Measurements from ENCODE around the gene CEMIP2. TPM values are rescaled to one million over a fixed set of nuclear protein-coding genes. Genes with fewer than 3 reads are reported as not detected.

Gene CEMIP2
- total and polyA plus RNA-seq, 2 of the 13 experiments (the other 11 are each of a cell fraction or from before 2014, with no cell fraction given) = 94.3 to 128 TPM

DNA sequence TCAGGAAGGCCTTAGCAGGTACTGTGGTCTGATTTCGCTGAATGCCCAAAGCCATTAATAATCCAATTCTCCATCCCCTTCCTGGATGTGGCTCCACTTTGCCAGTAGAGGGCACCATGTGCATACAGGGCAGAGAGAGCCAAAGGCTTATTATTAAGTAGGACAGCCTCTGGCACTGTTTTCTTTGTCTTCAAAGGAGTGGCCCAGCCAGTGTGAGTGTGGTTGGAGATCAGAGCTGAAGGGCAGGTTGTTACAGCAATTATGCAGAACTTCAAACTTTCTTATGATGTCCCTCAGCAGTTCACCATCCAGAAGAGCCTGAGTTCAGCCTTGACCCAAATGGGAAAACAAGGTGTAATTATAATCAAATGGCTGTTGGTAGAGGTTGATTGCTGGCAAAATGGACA lies 38.6 kb upstream of the CEMIP2 start (continued):
- TF ChIP-seq SCMH1 (CRISPR knock-in tag; IDR thresholded peaks at IDR 0.05; ENCODE audit: borderline replicate concordance) = no peak
- TF ChIP-seq SNAI1 (CRISPR knock-in tag; IDR thresholded peaks at IDR 0.05; ENCODE audit: borderline replicate concordance) = no peak
- TF ChIP-seq PCBP2 (optimal IDR thresholded peaks at IDR 0.05; ENCODE audit: low read depth, low read length, poor library complexity, severe bottlenecking) = no peak
- TF ChIP-seq, protein P1, sequence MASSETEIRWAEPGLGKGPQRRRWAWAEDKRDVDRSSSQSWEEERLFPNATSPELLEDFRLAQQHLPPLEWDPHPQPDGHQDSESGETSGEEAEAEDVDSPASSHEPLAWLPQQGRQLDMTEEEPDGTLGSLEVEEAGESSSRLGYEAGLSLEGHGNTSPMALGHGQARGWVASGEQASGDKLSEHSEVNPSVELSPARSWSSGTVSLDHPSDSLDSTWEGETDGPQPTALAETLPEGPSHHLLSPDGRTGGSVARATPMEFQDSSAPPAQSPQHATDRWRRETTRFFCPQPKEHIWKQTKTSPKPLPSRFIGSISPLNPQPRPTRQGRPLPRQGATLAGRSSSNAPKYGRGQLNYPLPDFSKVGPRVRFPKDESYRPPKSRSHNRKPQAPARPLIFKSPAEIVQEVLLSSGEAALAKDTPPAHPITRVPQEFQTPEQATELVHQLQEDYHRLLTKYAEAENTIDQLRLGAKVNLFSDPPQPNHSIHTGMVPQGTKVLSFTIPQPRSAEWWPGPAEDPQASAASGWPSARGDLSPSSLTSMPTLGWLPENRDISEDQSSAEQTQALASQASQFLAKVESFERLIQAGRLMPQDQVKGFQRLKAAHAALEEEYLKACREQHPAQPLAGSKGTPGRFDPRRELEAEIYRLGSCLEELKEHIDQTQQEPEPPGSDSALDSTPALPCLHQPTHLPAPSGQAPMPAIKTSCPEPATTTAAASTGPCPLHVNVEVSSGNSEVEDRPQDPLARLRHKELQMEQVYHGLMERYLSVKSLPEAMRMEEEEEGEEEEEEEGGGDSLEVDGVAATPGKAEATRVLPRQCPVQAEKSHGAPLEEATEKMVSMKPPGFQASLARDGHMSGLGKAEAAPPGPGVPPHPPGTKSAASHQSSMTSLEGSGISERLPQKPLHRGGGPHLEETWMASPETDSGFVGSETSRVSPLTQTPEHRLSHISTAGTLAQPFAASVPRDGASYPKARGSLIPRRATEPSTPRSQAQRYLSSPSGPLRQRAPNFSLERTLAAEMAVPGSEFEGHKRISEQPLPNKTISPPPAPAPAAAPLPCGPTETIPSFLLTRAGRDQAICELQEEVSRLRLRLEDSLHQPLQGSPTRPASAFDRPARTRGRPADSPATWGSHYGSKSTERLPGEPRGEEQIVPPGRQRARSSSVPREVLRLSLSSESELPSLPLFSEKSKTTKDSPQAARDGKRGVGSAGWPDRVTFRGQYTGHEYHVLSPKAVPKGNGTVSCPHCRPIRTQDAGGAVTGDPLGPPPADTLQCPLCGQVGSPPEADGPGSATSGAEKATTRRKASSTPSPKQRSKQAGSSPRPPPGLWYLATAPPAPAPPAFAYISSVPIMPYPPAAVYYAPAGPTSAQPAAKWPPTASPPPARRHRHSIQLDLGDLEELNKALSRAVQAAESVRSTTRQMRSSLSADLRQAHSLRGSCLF (CRISPR knock-in tag; IDR thresholded peaks at IDR 0.05; ENCODE audit: borderline replicate concordance) = no peak
- TF ChIP-seq CCDC6 (CRISPR knock-in tag; IDR thresholded peaks at IDR 0.05) = no peak
- TF ChIP-seq, protein P2, sequence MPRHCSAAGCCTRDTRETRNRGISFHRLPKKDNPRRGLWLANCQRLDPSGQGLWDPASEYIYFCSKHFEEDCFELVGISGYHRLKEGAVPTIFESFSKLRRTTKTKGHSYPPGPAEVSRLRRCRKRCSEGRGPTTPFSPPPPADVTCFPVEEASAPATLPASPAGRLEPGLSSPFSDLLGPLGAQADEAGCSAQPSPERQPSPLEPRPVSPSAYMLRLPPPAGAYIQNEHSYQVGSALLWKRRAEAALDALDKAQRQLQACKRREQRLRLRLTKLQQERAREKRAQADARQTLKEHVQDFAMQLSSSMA (CRISPR knock-in tag; IDR thresholded peaks at IDR 0.05) = no peak
- no peak for TF ChIP-seq POLR2A (IDR thresholded peaks at IDR 0.05; ENCODE audit: insufficient read depth in 1 of 2, low read depth in 2 of 2, low read length in 2 of 2)
- TF ChIP-seq RAD21 (CRISPR knock-in tag; IDR thresholded peaks at IDR 0.05) = peak; percentile 51; the same call in 1 of the 2 replicates
- TF ChIP-seq, protein P3, sequence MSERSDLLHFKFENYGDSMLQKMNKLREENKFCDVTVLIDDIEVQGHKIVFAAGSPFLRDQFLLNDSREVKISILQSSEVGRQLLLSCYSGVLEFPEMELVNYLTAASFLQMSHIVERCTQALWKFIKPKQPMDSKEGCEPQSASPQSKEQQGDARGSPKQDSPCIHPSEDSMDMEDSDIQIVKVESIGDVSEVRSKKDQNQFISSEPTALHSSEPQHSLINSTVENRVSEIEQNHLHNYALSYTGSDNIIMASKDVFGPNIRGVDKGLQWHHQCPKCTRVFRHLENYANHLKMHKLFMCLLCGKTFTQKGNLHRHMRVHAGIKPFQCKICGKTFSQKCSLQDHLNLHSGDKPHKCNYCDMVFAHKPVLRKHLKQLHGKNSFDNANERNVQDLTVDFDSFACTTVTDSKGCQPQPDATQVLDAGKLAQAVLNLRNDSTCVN (CRISPR knock-in tag; IDR thresholded peaks at IDR 0.05; ENCODE audit: borderline replicate concordance) = no peak
- TF ChIP-seq MBNL3 (CRISPR knock-in tag; conservative IDR thresholded peaks at IDR 0.05) = no peak
- TF ChIP-seq, protein P4, sequence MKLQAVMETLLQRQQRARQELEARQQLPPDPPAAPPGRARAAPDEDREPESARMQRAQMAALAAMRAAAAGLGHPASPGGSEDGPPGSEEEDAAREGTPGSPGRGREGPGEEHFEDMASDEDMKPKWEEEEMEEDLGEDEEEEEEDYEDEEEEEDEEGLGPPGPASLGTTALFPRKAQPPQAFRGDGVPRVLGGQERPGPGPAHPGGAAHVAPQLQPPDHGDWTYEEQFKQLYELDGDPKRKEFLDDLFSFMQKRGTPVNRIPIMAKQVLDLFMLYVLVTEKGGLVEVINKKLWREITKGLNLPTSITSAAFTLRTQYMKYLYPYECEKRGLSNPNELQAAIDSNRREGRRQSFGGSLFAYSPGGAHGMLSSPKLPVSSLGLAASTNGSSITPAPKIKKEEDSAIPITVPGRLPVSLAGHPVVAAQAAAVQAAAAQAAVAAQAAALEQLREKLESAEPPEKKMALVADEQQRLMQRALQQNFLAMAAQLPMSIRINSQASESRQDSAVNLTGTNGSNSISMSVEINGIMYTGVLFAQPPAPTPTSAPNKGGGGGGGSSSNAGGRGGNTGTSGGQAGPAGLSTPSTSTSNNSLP (IDR thresholded peaks at IDR 0.05; ENCODE audit: low read depth, low read length) = peak; percentile 76
- TF ChIP-seq, protein P5, sequence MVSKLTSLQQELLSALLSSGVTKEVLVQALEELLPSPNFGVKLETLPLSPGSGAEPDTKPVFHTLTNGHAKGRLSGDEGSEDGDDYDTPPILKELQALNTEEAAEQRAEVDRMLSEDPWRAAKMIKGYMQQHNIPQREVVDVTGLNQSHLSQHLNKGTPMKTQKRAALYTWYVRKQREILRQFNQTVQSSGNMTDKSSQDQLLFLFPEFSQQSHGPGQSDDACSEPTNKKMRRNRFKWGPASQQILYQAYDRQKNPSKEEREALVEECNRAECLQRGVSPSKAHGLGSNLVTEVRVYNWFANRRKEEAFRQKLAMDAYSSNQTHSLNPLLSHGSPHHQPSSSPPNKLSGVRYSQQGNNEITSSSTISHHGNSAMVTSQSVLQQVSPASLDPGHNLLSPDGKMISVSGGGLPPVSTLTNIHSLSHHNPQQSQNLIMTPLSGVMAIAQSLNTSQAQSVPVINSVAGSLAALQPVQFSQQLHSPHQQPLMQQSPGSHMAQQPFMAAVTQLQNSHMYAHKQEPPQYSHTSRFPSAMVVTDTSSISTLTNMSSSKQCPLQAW (CRISPR knock-in tag; IDR thresholded peaks at IDR 0.05) = 0 out of 2 replicates have a peak, but pooled peaks have one; percentile 45
- TF ChIP-seq IRX3 (CRISPR knock-in tag; IDR thresholded peaks at IDR 0.05; ENCODE audit: borderline replicate concordance, low read depth) = no peak
- no peak for TF ChIP-seq PHF20 (CRISPR knock-in tag; IDR thresholded peaks at IDR 0.05)
- no peak for TF ChIP-seq NFKB2 (CRISPR knock-in tag; IDR thresholded peaks at IDR 0.05; ENCODE audit: borderline replicate concordance)
- TF ChIP-seq MIER2 (CRISPR knock-in tag; IDR thresholded peaks at IDR 0.05) = no peak
- no peak for TF ChIP-seq SOX13 (IDR thresholded peaks at IDR 0.05)
- TF ChIP-seq SOX13 (CRISPR knock-in tag; conservative IDR thresholded peaks at IDR 0.05 in 1 of 2, IDR thresholded peaks at IDR 0.05 in 1 of 2) = peak in 1 of 2 experiments; percentile 19; a peak in 1 of 4 replicates
- no peak for TF ChIP-seq POLR2AphosphoS5 (IDR thresholded peaks at IDR 0.05; ENCODE audit: low read depth, low read length)
